NCI-H2107 (cell line): ENCODE data around the gene FOXK2.

ENCODE experiments used
- DNase-seq: peaks from one replicate; lab custom pipeline; 2025; lab: John Stamatoyannopoulos, UW

The FOXK2 gene

GRCh38 chr17:82609655-82610054, 90.1 kb downstream of the FOXK2 start:
- no peak for DNase-seq

DNA sequence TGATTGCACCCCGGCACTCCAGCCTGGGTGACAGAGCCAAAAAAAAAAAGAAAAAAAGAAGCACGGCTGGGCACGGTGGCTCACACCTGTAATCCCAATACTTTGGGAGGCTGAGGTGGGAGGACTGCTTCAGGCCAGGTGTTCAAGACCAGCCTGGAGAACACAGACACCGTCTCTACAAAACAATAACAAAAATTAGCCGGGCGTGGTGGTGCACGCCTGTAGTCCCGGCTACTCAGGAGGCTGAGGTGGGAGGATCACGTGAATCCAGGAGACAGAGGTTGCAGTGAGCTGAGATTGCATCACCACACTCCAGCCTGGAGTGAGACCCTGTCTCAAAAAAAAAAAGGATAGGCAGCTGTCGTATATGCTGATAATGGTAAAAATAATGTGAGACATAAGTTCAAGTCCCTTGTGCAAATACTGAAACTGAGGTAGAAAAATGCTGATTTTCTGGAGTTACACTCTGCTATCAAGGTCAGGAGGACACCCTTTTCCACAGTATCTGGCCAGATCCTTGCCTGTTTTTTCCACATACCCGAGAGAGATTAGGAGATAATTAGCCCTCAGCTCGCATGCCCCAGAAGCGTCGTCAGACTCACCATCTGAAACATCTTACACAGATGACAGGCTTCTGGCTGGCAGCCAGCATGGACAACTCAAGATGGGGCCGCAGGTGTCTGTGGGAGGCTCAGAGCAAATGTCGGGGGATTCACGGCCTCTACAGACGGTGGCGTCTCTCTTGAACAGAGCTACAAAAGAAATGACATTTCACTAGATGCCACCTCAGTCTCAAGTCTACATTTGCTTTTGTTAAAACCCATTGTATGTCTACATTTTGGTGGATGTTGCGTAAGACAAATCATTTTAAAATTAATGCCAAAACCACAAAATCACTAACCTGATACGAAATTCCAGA, 91.9 kb downstream of the FOXK2 start:
- DNase-seq = no peak

DNA sequence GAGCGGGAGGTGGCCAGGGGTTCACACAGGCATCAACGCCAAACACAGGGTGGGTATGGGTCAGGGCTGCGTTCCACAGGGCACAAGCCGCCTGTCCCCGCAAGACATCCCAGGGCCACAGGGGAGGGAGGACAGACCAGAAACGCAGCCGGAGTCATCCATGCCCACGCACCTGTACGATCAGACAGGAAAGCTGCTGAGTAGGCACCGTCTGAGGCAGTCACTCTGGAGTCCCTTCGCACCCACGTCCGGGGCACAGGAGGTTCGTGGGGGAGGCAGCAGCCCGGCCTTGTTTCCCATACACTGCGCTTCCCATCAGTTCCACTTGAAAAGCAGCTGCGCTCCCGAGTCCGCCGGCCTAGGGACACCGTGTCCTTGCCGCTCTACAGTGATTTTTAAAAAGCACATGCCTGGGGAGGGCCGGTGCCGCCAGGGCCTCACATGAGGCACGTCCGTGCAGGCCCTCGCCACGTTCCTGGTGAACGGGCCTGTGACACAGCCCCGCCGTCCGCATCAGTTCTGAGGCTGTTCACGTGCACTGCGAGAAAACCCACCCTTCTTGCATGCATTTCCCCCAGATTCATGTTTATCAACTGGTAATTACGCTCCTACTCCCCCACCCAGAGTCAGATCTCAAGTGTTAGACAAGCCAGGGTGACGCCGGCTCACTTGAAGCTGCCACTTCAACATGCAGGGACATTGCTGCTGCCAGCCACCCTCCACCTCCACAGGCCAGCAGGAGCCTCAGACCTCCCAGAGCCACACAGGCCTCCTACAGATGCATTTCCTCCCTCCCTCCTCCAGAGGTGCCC, 94.0 kb downstream of the FOXK2 start:
- DNase-seq = no peak

DNA sequence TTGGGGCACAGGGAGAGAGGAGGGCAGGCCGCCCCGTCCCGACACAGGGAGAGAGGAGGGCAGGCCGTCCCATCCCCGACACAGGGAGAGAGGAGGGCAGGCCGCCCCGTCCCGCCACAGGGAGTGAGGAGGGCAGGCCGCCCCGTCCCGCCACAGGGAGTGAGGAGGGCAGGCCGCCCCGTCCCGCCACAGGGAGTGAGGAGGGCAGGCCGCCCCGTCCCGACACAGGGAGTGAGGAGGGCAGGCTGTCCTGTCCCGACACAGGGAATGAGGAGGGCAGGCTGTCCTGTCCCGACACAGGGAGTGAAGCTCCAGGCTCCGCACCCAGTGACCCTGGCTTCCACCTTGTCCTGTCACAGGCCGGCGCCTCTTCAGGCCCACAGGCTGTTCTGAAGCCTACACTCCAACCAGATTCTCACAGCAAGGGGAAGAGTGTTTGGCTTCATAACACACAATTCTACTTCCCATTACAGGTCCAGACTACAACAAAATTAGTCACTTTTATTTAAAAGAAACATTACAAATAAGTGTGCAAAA, 94.6 kb downstream of the FOXK2 start:
- no peak for DNase-seq

GRCh38 chr17:82615084-82616020, 95.8 kb downstream of the FOXK2 start:
- no peak for DNase-seq

DNA sequence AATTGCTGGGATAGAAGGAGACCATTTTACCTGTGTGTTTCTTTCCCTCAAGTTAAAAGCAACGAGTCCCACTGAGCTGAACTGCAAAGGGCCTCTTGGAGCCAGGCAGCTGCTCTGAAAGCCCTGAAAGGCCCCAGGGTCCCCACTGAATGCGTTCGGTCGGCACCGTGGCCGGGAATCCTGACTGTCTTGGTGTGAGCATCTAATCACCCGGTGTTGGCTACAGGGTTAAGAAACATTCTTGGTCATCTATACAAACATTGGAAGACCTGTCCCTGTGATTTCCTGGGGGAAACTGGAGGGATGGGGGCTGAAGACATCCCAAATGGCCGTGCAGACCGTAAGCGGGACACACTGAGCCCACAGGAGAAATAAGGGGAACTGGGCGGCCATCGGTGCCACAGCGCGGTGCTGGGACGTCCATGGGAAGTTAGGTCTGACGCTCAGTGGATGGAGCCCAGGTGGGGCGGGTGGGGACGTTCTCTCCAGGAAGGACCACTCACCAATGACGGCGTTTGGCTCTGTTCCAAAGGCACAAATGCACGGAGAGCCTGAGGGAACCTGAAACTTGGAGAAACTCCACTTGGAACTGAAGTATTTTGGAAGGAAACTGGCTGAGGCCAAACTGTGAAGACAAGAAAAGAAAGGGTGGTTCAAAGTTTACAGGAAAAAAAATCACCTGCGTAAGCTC, 96.6 kb downstream of the FOXK2 start:
- DNase-seq = no peak

GRCh38 chr17:82619211-82619610, 99.7 kb downstream of the FOXK2 start:
- no peak for DNase-seq

DNA sequence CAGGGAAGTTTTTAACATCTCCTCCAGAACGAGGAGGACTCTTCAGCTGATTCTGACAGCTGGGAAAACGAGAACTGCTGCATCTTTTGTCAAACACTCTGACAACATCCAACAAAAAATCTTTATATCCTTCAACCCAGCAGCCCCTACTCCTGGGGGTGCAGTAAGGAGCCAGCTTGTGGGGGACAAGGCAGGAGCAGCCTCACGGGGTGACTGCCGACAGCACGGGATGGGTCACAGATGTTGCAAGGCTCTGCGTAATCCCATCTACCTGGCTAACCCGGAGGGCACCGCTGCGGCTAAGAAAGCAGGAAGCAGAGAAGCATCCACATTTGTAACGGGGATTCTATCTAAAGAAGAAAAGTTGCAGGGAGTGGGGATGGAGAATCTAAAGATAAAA, 100.1 kb downstream of the FOXK2 start:
- no peak for DNase-seq

DNA sequence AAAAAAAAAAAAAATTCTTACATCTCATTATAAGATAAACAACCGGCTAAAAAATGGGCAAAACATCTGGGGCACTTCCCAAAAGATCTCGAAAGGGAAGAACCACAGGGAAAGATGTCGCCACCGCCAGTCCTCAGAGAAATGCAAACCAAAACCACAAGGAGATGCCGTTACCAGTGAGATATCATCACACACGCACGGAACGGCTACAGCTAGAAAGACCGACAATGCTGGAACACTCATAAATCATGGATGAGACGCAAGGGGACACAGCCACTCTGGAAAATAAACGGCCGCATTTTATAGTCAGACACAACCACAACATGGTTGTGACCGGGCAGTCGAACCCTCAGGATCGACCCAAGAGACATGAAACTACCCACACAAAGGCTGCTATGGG, 104.2 kb downstream of the FOXK2 start:
- no peak for DNase-seq

GRCh38 chr17:82627405-82627804, 107.9 kb downstream of the FOXK2 start:
- no peak for DNase-seq

- no peak for DNase-seq
Observed at GRCh38 chr17:82629748-82630147, 110.2 kb downstream of the FOXK2 start.

DNA sequence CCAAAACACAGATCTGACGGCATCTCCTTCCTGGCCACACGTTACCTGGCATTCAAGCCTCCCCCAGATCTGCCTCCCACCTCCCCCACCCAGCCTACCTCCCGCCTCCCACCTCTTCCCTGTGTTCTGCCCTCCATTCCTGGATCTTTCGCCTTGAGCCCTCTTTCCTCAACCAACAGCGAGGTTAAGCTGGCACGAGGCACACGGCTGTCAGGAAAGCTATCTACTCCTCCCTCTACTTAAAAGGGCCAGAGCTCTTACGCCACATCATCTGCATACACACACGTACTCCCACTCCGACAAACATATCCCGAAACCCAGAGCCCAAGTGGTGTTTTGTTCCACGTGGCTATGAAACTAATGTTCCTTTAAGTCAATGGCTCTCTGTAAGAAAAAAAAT, 110.7 kb downstream of the FOXK2 start:
- no peak for DNase-seq

- no peak for DNase-seq
Observed at GRCh38 chr17:82631544-82631943, 112.0 kb downstream of the FOXK2 start.

DNA sequence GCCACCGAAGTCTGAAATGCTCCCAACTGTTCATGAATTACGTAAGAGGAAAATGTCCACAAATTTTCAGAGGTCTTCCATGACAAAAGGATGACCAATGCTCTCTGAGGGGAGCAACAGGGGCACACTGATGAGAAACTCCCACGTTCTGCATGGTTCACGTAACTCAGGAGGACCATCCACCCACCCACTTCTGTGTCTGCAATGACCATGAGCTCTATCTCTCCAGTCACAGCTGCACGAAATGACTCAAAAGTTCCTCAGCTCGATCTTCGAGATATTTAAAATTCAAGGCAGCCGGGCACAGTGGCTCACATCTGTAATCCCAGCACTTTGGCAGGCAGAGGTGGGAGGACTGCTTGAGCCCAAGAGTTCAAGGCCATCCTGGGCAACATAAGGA, 112.9 kb downstream of the FOXK2 start:
- DNase-seq = no peak

DNA sequence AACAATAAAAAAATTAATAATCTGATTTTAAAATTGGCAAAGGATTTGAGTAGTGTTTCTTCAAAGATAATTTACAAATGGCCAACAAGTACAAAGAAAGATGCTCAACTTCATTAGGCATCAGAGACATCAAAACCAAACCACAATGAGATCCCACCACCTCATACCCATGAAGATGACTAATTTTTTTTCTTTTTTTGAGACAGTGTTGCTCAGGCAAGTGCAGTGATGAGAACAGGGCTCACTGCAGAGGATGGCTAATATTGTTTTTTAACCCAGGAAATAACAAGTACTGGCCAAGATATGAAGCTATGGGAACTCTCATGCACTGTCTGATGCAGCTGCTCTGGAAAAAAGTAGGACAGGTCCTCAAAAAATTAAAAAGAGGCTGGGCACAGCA, 113.8 kb downstream of the FOXK2 start:
- DNase-seq = no peak

- DNase-seq = no peak
Observed at GRCh38 chr17:82636626-82637598, 117.4 kb downstream of the FOXK2 start.

DNA sequence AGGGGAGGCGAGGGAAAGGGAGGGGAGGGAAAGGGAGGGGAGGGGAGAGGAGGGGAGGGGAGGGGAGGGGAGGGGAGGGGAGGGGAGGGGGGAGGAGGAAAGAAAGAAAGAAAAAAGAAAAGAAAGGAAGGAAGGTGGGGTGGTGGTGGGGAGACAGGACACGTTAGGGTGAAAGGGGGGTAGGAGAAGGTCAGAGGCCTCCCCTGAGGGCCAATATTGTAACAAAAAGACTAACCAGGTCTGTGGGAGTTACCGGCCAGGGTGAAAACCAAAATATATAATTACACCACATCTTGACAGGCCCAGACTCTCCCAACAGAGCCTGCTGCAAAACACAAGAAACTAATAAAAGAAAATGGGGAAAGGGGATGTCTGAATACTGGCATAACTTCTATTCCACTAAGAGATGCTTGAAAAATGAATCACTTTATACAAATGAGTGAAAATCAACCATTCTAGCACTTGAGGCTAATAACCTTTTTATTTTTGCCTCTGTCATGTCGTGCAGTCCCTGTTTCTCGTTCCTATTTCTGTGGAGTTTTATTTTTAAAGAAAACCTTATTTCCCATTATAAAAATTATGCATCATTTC, 118.7 kb downstream of the FOXK2 start:
- no peak for DNase-seq

GRCh38 chr17:82639628-82640027, 120.1 kb downstream of the FOXK2 start:
- no peak for DNase-seq

- DNase-seq = no peak
Observed at GRCh38 chr17:82640036-82640435, 120.5 kb downstream of the FOXK2 start.

GRCh38 chr17:82642022-82642421, 122.5 kb downstream of the FOXK2 start:
- no peak for DNase-seq
